ENCODE data around the gene CAMTA2.

GRCh38 chr17:4948166-4948930 is 39.1 kb downstream of the CAMTA2 start, which contains the start of gene PFN1:
- no peak for TF ChIP-seq CTCF (conservative IDR thresholded peaks at IDR 0.05 in 1 of 2, IDR thresholded peaks at IDR 0.05 in 1 of 2; ENCODE audit: low read depth in 1 of 2, low read length in 2 of 2)
- TF ChIP-seq EZH2 (IDR thresholded peaks at IDR 0.05; ENCODE audit: low read length, missing control alignments) = no peak

All from fibroblast of lung (primary cell).